ENCODE results near the gene MIF4GD.

Gene MIF4GD

GRCh38 chr17:75277664-75278071 lies 6.6 kb upstream of the MIF4GD start:
- no peak overlapping the region for H3K4me2 ChIP-seq (ENCODE audit: low read depth, low read length)
- no peak for TF ChIP-seq CTCF (IDR thresholded peaks at IDR 0.05; ENCODE audit: low read length)
- no peak for TF ChIP-seq EZH2phosphoT487 (IDR thresholded peaks at IDR 0.05; ENCODE audit: low read length)
- no peak for TF ChIP-seq EZH2 (optimal IDR thresholded peaks at IDR 0.05; ENCODE audit: low read depth, low read length)
- H3K4me3 ChIP-seq (ENCODE audit: low read length), result no peak overlapping the region
- H3K9ac ChIP-seq (ENCODE audit: low read length), result no peak overlapping the region
- no peaks in the 10 kb centered on the region for H4K20me1 ChIP-seq (ENCODE audit: insufficient read depth, low read length)
- peaks cover under 1% of the 10 kb centered on the region; the same call in 1 of the 2 replicates for H3K4me1 ChIP-seq (ENCODE audit: low read length)
- peaks cover 19% of the 10 kb centered on the region for H3K79me2 ChIP-seq (ENCODE audit: low read length)
- no peak overlapping the region for H2AFZ ChIP-seq (ENCODE audit: low read length)
- DNase-seq, result no peak
- H3K9me2 ChIP-seq (replicated peaks; ENCODE audit: insufficient read depth, low read length), result no peaks in the 10 kb centered on the region
- no peak overlapping the region for H3K27ac ChIP-seq (ENCODE audit: low read length)
- peaks cover 17% of the 10 kb centered on the region for H3F3A ChIP-seq (ENCODE audit: insufficient read depth, low read length)
- H3K36me3 ChIP-seq (replicated peaks; ENCODE audit: insufficient read depth, low read length), result no peaks in the 10 kb centered on the region
- H3K9me3 ChIP-seq (replicated peaks; ENCODE audit: insufficient read depth, low read length), result no peaks in the 10 kb centered on the region
- no peaks in the 10 kb centered on the region for H3K27me3 ChIP-seq (replicated peaks; ENCODE audit: insufficient read depth, low read length)

- H3F3A ChIP-seq (ENCODE audit: insufficient read depth, low read length), result peaks cover 43% of the 10 kb centered on the region
- H3K9me2 ChIP-seq (replicated peaks; ENCODE audit: insufficient read depth, low read length), result no peaks in the 10 kb centered on the region
- peaks cover 12% of the 10 kb centered on the region for H3K4me1 ChIP-seq (ENCODE audit: low read length)
- no peaks in the 10 kb centered on the region for H3K36me3 ChIP-seq (replicated peaks; ENCODE audit: insufficient read depth, low read length)
- no peak overlapping the region for H3K9ac ChIP-seq (ENCODE audit: low read length)
- H4K20me1 ChIP-seq (ENCODE audit: insufficient read depth, low read length), result no peaks in the 10 kb centered on the region
- no peaks in the 10 kb centered on the region for H3K27me3 ChIP-seq (replicated peaks; ENCODE audit: insufficient read depth, low read length)
- no peak overlapping the region for H2AFZ ChIP-seq (ENCODE audit: low read length)
- no peak for DNase-seq
- H3K4me2 ChIP-seq (ENCODE audit: low read depth, low read length), result no peak overlapping the region
- H3K4me3 ChIP-seq (ENCODE audit: low read length), result no peak overlapping the region
- H3K79me2 ChIP-seq (ENCODE audit: low read length), result peaks cover 21% of the 10 kb centered on the region
- H3K27ac ChIP-seq (ENCODE audit: low read length), result no peak overlapping the region
- no peaks in the 10 kb centered on the region for H3K9me3 ChIP-seq (replicated peaks; ENCODE audit: insufficient read depth, low read length)
- TF ChIP-seq CTCF (IDR thresholded peaks at IDR 0.05; ENCODE audit: low read length), result no peak
- no peak for TF ChIP-seq EZH2 (optimal IDR thresholded peaks at IDR 0.05; ENCODE audit: low read depth, low read length)
- TF ChIP-seq EZH2phosphoT487 (IDR thresholded peaks at IDR 0.05; ENCODE audit: low read length), result no peak
Observed at GRCh38 chr17:75273977-75274708, 3.1 kb upstream of the MIF4GD start.

- Histone ChIP-seq H3K4me3 (ENCODE audit: low read length) (no peak overlapping the region), H3K27me3 (replicated peaks; ENCODE audit: insufficient read depth, low read length) (no peaks in the 10 kb centered on the region)
Observed at GRCh38 chr17:75272848-75273184, 1.8 kb upstream of the MIF4GD start.

More at GRCh38 chr17:75272848-75273184, 1.8 kb upstream of the MIF4GD start:
- H3K27ac ChIP-seq (ENCODE audit: low read length), result no peak overlapping the region; the same call in 1 of the 2 replicates
- no peaks in the 10 kb centered on the region for H3K36me3 ChIP-seq (replicated peaks; ENCODE audit: insufficient read depth, low read length)
- no peak for TF ChIP-seq EZH2phosphoT487 (IDR thresholded peaks at IDR 0.05; ENCODE audit: low read length)
- TF ChIP-seq CTCF (IDR thresholded peaks at IDR 0.05; ENCODE audit: low read length), result no peak
- TF ChIP-seq EZH2 (optimal IDR thresholded peaks at IDR 0.05; ENCODE audit: low read depth, low read length), result no peak
- no peaks in the 10 kb centered on the region for H4K20me1 ChIP-seq (ENCODE audit: insufficient read depth, low read length)
- H3K79me2 ChIP-seq (ENCODE audit: low read length), result peaks cover 15% of the 10 kb centered on the region
- no peaks in the 10 kb centered on the region for H3K9me3 ChIP-seq (replicated peaks; ENCODE audit: insufficient read depth, low read length)
- H3K4me2 ChIP-seq (ENCODE audit: low read depth, low read length), result peak overlapping the region; percentile 89; the same call in 1 of the 2 replicates
- H3K9ac ChIP-seq (ENCODE audit: low read length), result no peak overlapping the region
- H3K9me2 ChIP-seq (replicated peaks; ENCODE audit: insufficient read depth, low read length), result no peaks in the 10 kb centered on the region
- peaks cover 12% of the 10 kb centered on the region for H3K4me1 ChIP-seq (ENCODE audit: low read length)
- DNase-seq, result no peak
- H3F3A ChIP-seq (ENCODE audit: insufficient read depth, low read length), result peaks cover 43% of the 10 kb centered on the region
- no peak overlapping the region for H2AFZ ChIP-seq (ENCODE audit: low read length)

All from MM.1S (cell line).